HepG2 (cell line): ENCODE data around the gene CDCA4. TPM values are rescaled to one million over a fixed set of nuclear protein-coding genes. Genes with fewer than 3 reads are reported as not detected.

Experiments used
- ADNP ChIP-seq: sonication (generic); formaldehyde crosslinking; IDR thresholded peaks from 2 replicates; pipeline ENCODE4 v1.4.0; 2020; ENCODE audit warnings: missing genetic modification reagents
- FOXP4 ChIP-seq: sonication (generic); formaldehyde crosslinking; IDR thresholded peaks from 2 replicates; pipeline ENCODE4 v1.4.0; 2020; ENCODE audit warnings: missing genetic modification reagents
- SMAD9 ChIP-seq: sonication (generic); formaldehyde crosslinking; IDR thresholded peaks from 2 replicates; pipeline ENCODE4 v1.5.1; 2020; ENCODE audit warnings: mild to moderate bottlenecking, missing genetic modification reagents
- TMF1 ChIP-seq: sonication (generic); formaldehyde crosslinking; IDR thresholded peaks from 2 replicates; pipeline ENCODE4 v1.8.1; 2022; ENCODE audit warnings: low read depth, missing genetic modification reagents
- ZBTB38 ChIP-seq: sonication (generic); formaldehyde crosslinking; IDR thresholded peaks from 2 replicates; pipeline ENCODE4 v1.5.1; 2020; ENCODE audit warnings: mild to moderate bottlenecking, missing genetic modification reagents
- polyA plus RNA-seq, 8 experiments: library from polyadenylated mRNA; depleted of rRNA in 3 of 8; stranded (reverse) in 7 of 8; unstranded in 1 of 8; fragments of >200 nt; fragmentation: Illumina TruSeq in 4 of 8; extraction: Trizol in 4 of 8; gene quantifications; 2 replicates each; pipeline versions ENCODE4 v1.2.1 to v1.2.3, GENCODE V29; 2011 to 2016; ENCODE audit warnings: low read depth in 4 of 8, missing spikeins in 1 of 8, mixed read lengths in 1 of 8; ENCODE audit not compliant: insufficient read depth in 1 of 8
- total RNA-seq, 5 experiments: library from RNA; depleted of rRNA; stranded (reverse); fragments of >200 nt; fragmentation: Illumina TruSeq; extraction: Trizol; gene quantifications; 2 replicates each; pipeline ENCODE4 v1.2.3, GENCODE V29; 2016; ENCODE audit warnings: low read depth in 1 of 5
- TF ChIP-seq, protein P1 (sequence below), 2 experiments: fragments of 450-650 bp in 1 of 2; sonication (generic) in 1 of 2; formaldehyde crosslinking in 1 of 2; IDR thresholded peaks; 2 replicates each; pipeline versions ENCODE4 v1.6.1 to v1.8.0; 2016 to 2022; ENCODE audit warnings: antibody characterized with exemption in 1 of 2, mild to moderate bottlenecking in 1 of 2, missing genetic modification reagents in 1 of 2
- TF ChIP-seq, protein P2 (sequence below): IDR thresholded peaks from 2 replicates; pipeline ENCODE4 v1.6.1; 2012; ENCODE audit warnings: low read depth, low read length, improper control_type of control experiment

The CDCA4 gene
- total and polyA plus RNA-seq, 2 of the 13 experiments (the other 11 are each of a cell fraction or from before 2014, with no cell fraction given): 19.7 to 43.1 TPM

- TF ChIP-seq FOXP4 (no peak), TMF1 (no peak), ZBTB38 (no peak), SMAD9 (CRISPR knock-in tag) (no peak), ADNP (CRISPR knock-in tag) (no peak)
- TF ChIP-seq, protein P1, sequence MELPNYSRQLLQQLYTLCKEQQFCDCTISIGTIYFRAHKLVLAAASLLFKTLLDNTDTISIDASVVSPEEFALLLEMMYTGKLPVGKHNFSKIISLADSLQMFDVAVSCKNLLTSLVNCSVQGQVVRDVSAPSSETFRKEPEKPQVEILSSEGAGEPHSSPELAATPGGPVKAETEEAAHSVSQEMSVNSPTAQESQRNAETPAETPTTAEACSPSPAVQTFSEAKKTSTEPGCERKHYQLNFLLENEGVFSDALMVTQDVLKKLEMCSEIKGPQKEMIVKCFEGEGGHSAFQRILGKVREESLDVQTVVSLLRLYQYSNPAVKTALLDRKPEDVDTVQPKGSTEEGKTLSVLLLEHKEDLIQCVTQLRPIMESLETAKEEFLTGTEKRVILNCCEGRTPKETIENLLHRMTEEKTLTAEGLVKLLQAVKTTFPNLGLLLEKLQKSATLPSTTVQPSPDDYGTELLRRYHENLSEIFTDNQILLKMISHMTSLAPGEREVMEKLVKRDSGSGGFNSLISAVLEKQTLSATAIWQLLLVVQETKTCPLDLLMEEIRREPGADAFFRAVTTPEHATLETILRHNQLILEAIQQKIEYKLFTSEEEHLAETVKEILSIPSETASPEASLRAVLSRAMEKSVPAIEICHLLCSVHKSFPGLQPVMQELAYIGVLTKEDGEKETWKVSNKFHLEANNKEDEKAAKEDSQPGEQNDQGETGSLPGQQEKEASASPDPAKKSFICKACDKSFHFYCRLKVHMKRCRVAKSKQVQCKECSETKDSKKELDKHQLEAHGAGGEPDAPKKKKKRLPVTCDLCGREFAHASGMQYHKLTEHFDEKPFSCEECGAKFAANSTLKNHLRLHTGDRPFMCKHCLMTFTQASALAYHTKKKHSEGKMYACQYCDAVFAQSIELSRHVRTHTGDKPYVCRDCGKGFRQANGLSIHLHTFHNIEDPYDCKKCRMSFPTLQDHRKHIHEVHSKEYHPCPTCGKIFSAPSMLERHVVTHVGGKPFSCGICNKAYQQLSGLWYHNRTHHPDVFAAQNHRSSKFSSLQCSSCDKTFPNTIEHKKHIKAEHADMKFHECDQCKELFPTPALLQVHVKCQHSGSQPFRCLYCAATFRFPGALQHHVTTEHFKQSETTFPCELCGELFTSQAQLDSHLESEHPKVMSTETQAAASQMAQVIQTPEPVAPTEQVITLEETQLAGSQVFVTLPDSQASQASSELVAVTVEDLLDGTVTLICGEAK (IDR thresholded peaks at IDR 0.05): no peak
- TF ChIP-seq, protein P1 (CRISPR knock-in tag; IDR thresholded peaks at IDR 0.05): no peak
- TF ChIP-seq, protein P2, sequence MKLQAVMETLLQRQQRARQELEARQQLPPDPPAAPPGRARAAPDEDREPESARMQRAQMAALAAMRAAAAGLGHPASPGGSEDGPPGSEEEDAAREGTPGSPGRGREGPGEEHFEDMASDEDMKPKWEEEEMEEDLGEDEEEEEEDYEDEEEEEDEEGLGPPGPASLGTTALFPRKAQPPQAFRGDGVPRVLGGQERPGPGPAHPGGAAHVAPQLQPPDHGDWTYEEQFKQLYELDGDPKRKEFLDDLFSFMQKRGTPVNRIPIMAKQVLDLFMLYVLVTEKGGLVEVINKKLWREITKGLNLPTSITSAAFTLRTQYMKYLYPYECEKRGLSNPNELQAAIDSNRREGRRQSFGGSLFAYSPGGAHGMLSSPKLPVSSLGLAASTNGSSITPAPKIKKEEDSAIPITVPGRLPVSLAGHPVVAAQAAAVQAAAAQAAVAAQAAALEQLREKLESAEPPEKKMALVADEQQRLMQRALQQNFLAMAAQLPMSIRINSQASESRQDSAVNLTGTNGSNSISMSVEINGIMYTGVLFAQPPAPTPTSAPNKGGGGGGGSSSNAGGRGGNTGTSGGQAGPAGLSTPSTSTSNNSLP: no peak
These were observed 3.1 kb upstream of the CDCA4 start (continued) for GRCh38 chr14:105023791-105024480.
